DND-41 (cell line): ENCODE data around the gene TUBGCP3.

Source experiments
- ATAC-seq: fragments of 200-7000 bp; cut with Tn5 transposase; 3 replicates; pipeline ENCODE4 v1.9.1; 2021; ENCODE audit warnings: low read depth; ENCODE audit not compliant: insufficient read depth
- DNase-seq: peaks from one replicate; pipeline ENCODE4 v3.0.0-alpha.2; 2020
- H2AFZ ChIP-seq: 2 replicates; pipeline ENCODE4 v1.6.0; 2012; ENCODE audit warnings: low read depth, low read length
- H3K27ac ChIP-seq: 2 replicates; pipeline ENCODE4 v1.5.1; 2012; ENCODE audit warnings: low read length, inconsistent platforms
- H3K27me3 ChIP-seq: fragments of 200-600 bp; sonication (generic); 2 replicates; pipeline ENCODE4 v1.6.0; 2012; ENCODE audit warnings: low read length, mild to moderate bottlenecking, inconsistent platforms; ENCODE audit not compliant: insufficient read depth, poor library complexity
- H3K36me3 ChIP-seq: 2 replicates; pipeline ENCODE4 v1.5.1; 2012; ENCODE audit warnings: low read length, inconsistent platforms; ENCODE audit not compliant: insufficient read depth
- H3K4me1 ChIP-seq: 2 replicates; pipeline ENCODE4 v1.5.1; 2012; ENCODE audit warnings: mild to moderate bottlenecking, low read length; ENCODE audit not compliant: insufficient read depth
- H3K4me2 ChIP-seq: 2 replicates; pipeline ENCODE4 v1.6.0; 2012; ENCODE audit warnings: mild to moderate bottlenecking, moderate library complexity, low read length, inconsistent platforms; ENCODE audit not compliant: insufficient read depth
- H3K4me3 ChIP-seq, 2 experiments: fragments of 200-600 bp in 1 of 2; shearing (Covaris generic) in 1 of 2; 2 replicates each; pipeline ENCODE4 v1.5.1; 2012 to 2016; ENCODE audit warnings: inconsistent platforms in 2 of 2, low read length in 2 of 2, mild to moderate bottlenecking in 2 of 2, low read depth in 1 of 2, moderate library complexity in 1 of 2
- H3K79me2 ChIP-seq: 2 replicates; pipeline ENCODE4 v1.6.0; 2012; ENCODE audit warnings: low read length, inconsistent platforms; ENCODE audit not compliant: insufficient read depth
- H3K9ac ChIP-seq: 2 replicates; pipeline ENCODE4 v1.6.0; 2012; ENCODE audit warnings: low read depth, mild to moderate bottlenecking, inconsistent platforms, low read length, moderate library complexity
- H3K9me3 ChIP-seq: 2 replicates; pipeline ENCODE4 v1.5.1; 2012; ENCODE audit warnings: low read length, moderate library complexity, mild to moderate bottlenecking, inconsistent platforms; ENCODE audit not compliant: insufficient read depth, severe bottlenecking
- H4K20me1 ChIP-seq: 2 replicates; pipeline ENCODE4 v1.6.0; 2012; ENCODE audit warnings: low read length; ENCODE audit not compliant: insufficient read depth
- CTCF ChIP-seq: IDR thresholded peaks from 2 replicates; pipeline ENCODE4 v1.5.1; 2012; ENCODE audit warnings: borderline replicate concordance, low read length, moderate library complexity, mild to moderate bottlenecking; ENCODE audit not compliant: poor library complexity, severe bottlenecking; ENCODE audit errors: extremely low read depth
- EZH2 ChIP-seq: IDR thresholded peaks from 3 replicates; pipeline ENCODE4 v1.6.1; 2012; ENCODE audit warnings: borderline replicate concordance, low read depth, mild to moderate bottlenecking, moderate library complexity, low read length, inconsistent platforms; ENCODE audit not compliant: severe bottlenecking

The TUBGCP3 gene

GRCh38 chr13:112454648-112455334, 133.2 kb downstream of the TUBGCP3 start:
- Histone ChIP-seq H2AFZ (no peak overlapping the region), H3K4me1 (no peaks in the 10 kb centered on the region), H3K4me3 (no peak overlapping the region), H3K27ac (no peak overlapping the region), H3K36me3 (no peaks in the 10 kb centered on the region), H4K20me1 (0 out of 2 replicates have a peak, but pooled peaks cover 5% of the 10 kb centered on the region), H3K4me2 (no peak overlapping the region), H3K9ac (no peak overlapping the region), H3K9me3 (no peaks in the 10 kb centered on the region), H3K79me2 (no peaks in the 10 kb centered on the region), H3K27me3 (no peaks in the 10 kb centered on the region)
- TF ChIP-seq CTCF (no peak), EZH2 (no peak)
- no peak for DNase-seq
- ATAC-seq = no peak

- no peak overlapping the region for H2AFZ ChIP-seq
- H3K36me3 ChIP-seq = no peaks in the 10 kb centered on the region
- no peak for ATAC-seq
- no peak overlapping the region for H3K9ac ChIP-seq
- no peak overlapping the region for H3K27ac ChIP-seq
- TF ChIP-seq CTCF (no peak), EZH2 (no peak)
- H3K9me3 ChIP-seq = no peaks in the 10 kb centered on the region
- no peaks in the 10 kb centered on the region for H3K27me3 ChIP-seq
- no peaks in the 10 kb centered on the region for H3K4me1 ChIP-seq
- H3K79me2 ChIP-seq = no peaks in the 10 kb centered on the region
- DNase-seq = no peak
- 0 out of 2 replicates have a peak, but pooled peaks cover 5% of the 10 kb centered on the region for H4K20me1 ChIP-seq
- no peak overlapping the region for H3K4me2 ChIP-seq
- no peak overlapping the region for H3K4me3 ChIP-seq
Measured at GRCh38 chr13:112453874-112454647, 133.9 kb downstream of the TUBGCP3 start.

- Histone ChIP-seq H3K27me3 (no peaks in the 10 kb centered on the region), H4K20me1 (0 out of 2 replicates have a peak, but pooled peaks cover 5% of the 10 kb centered on the region), H3K4me3 (no peak overlapping the region), H2AFZ (no peak overlapping the region), H3K36me3 (no peaks in the 10 kb centered on the region), H3K79me2 (no peaks in the 10 kb centered on the region), H3K9ac (no peak overlapping the region), H3K9me3 (no peaks in the 10 kb centered on the region), H3K27ac (no peak overlapping the region), H3K4me1 (no peaks in the 10 kb centered on the region), H3K4me2 (no peak overlapping the region)
- TF ChIP-seq CTCF (no peak), EZH2 (no peak)
- no peak for ATAC-seq
- no peak for DNase-seq
Measured at GRCh38 chr13:112453207-112453829, 134.6 kb downstream of the TUBGCP3 start.
